HL-60/S4 (cell line): Measurements from ENCODE around the gene FN3K.

Experiments
- in situ Hi-C: fragments of 300-500 bp; cut with MboI; formaldehyde crosslinking; loops from 2 replicates; pipeline ENCODE4 v1.14.3; 2022; ENCODE audit warnings: low sequenced_read_pairs

FN3K gene

DNA sequence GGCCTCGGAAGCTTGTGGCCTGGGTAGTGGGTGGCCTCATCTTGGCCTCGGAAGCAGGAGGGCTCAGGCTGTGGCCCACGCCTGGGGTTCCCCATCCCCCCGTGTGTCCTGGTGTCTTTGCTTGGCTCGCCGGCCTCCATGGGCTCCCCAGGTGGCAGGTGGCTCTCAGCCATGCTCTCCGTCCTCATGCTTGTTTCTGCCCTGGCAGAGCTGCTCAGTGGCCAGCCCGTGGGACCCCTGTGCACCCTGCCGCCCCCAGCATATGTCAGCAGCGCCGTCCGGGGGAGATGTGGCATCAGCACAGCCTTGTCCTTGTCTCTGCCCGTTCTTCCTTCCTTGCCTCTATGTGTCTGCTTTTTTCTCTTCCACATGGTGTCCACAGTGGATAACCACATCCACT lies 55.0 kb downstream of the FN3K start:
- in situ Hi-C loops = no loop called here

DNA sequence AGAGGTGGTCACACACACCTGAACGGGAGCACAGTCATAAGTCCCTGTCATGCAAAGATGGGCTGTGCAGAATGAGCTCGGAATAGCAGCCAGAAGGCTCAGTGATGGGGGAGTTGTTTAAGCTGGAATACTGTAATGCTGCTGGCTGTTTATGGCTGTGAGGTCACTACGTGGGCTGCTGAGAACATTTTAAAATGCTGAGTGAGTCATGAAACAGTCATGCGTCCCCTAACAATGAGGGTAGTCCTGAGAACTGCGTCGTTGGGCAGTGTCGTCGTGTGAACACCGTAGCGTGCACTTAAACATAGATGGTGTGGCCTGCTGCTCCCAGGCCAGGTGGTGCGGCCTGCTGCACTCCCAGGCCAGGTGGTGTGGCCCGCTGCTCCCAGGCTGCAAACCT lies 56.1 kb downstream of the FN3K start:
- in situ Hi-C loops = no loop called here

DNA sequence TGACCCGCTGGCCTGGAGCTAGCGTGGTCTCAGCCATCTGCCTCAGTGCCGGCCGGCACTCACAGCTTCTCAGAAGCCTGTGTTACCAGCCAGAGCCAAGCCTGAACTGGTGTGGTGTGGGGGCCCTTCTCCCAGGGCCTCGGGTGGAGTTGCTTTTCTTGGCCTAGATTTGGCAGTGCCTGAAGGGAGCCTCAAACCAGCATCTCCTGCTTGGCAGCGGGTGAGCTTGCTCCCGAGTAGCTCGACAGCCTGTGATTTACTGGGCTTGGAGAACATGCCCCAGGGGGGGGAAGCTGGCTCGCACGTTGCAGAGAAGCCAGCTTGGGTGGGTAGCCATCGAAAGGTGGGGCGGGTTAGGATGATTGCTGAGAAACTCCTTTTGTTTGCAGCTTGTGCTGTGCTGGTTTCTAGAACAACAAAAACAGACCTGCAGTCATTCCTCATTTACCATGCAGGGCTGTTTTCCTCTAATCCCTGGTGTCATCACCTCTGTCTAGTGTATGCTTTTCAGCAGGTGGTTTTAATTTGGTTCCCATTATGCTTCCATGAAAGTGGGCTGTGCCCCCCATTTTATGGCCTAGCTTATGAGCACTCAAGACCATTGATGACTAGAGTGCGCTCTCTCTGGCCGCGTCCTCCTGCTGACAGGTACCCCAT lies 58.7 kb downstream of the FN3K start:
- in situ Hi-C loops = no loop called here

DNA sequence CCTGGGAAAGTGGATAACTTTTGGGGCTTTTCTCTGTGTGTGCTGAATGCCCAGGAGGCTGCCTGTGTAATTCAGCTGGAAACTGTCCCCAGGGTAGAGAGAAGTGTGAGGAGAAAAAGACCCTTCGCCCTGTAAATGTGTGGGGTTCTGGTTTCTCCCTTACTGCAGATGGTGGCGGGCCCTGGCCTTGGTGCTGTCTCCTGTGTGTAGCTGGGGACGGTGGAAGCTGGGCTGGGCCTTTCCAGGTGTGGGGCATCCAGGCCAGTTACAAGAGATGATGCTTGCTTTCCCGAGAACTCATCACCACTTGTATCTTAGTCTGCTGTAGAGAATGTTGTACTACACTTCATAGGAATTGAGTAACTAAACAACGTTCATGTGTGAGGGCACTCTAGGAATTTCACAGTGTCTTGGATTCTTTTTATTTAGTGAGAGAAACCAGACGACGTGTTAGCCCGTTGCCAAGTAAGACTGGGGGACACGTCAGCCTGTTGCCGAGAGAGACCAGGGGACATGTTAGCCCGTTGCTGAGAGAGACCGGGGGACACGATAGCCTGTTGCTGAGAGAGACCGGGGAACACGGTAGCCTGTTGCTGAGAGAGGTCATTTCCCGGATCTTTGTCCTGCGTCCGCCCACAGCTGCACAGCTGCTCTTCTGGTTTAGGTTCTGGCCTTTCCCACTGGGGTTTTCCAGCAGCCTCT lies 59.5 kb downstream of the FN3K start:
- in situ Hi-C loops = no loop called here

DNA sequence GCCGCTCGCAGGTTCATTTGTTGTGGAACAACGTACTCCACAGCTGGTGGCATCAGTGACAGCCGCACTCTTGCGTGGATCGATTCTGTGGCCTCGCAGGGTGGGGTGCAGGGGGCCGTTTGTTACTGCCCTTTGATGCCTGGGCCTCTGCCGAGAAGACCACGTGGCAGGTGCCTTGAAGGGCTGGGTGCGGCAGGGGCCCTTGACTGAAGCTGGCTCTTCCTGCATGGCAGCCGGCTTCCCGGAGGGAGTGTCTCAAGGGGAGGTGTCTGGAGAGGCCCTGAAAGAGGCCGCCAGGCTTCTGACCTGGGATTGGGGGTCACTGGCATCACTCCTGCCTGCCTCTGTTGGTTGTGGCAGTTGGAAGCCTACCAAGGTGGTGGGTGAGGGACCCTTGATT lies 60.2 kb downstream of the FN3K start:
- in situ Hi-C loops = no loop called here

DNA sequence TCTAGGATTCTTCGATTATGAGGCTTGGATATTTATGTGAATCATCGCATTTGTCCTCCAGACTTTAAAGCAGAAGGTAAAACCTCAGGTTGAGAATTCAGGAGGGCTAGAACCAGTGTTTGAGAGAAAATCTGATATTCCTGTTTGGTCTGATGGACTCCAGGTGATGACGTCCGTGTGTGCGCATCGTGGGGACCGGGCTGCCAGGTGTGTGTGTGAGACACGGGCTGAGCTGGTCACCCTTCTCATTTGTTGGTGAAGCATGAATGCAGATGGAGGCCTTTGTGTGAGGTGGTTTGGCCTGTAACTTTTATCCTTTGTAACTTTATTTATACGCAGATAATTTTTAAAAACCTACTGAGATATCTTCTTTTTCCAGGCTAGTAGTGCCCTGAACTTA lies 61.6 kb downstream of the FN3K start:
- in situ Hi-C loops = no loop called here

DNA sequence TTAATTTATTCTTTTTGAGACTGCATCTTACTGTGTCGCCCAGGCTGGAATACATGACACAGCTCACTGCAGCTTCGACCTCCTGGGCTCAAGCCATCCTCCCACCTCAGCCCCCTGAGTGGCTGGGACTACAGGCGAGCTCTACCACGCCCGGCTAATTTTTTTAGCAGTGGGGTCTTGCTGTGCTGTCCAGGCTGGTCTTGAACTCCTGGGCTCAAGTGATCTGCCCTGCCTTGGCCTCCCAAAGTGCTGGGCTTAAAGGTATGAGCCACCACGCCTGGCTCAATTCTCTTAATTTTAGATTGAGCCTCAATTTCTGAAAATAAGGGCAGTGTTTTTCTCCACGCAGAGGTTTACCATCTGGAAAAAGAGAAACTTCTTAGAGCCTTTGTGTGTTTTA lies 63.3 kb downstream of the FN3K start:
- in situ Hi-C loops = no loop called here

DNA sequence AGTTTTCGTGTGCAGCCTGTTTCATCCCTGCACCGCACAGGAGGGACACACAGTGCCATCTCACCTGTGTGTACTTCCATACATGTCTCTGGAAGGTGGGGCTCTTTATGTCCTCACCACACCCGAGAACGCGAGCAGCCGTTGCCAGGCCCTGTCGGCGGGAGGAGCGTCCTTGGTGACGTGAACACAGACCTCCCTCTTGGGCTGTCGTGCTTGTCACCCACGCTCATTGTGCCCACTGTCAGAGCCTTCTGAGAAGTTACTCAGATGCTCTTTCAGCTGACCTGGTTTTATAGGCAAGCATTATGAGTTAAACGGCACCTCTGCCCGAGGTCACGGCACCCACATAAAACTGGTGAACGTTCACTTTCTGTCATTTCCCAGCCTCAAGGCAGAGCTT lies 64.2 kb downstream of the FN3K start:
- in situ Hi-C loops = no loop called here
